OCI-LY3 (cell line): ENCODE measurements around the gene WDR72.

ENCODE experiments used
- CTCF ChIP-seq: fragments of 200-600, 300-600 bp; sonication (generic); IDR thresholded peaks from 2 replicates; pipeline ENCODE4 v1.5.1; 2014; ENCODE audit warnings: antibody characterized with exemption, low read length, low read depth
- EZH2phosphoT487 ChIP-seq: fragments of 200-600 bp; shearing (Covaris generic); IDR thresholded peaks from 2 replicates; pipeline ENCODE4 v1.6.1; 2018; ENCODE audit warnings: antibody characterized with exemption, mixed run types, low read depth

GRCh38 chr15:53808058-53808706, 48.7 kb upstream of the WDR72 start:
- TF ChIP-seq CTCF (peak; percentile 57), EZH2phosphoT487 (no peak)
